H9 (cell line): ENCODE results near the gene GRIN2A. TPM values are rescaled to one million over a fixed set of nuclear protein-coding genes. Genes with fewer than 3 reads are reported as not detected.

Source experiments
- DNase-seq: peaks from one replicate; pipeline ENCODE4 v3.0.0-alpha.2; 2017
- H2AFZ ChIP-seq: one replicate; pipeline ENCODE4 v1.6.1; 2013; ENCODE audit warnings: mild to moderate bottlenecking, low read length, control low read depth, moderate library complexity
- H2AK5ac ChIP-seq: 2 replicates; pipeline ENCODE4 v1.6.1; 2013; ENCODE audit warnings: low read length, control low read depth, mixed read lengths; ENCODE audit not compliant: insufficient read length
- H2BK120ac ChIP-seq: one replicate; pipeline ENCODE4 v1.6.1; 2013; ENCODE audit warnings: low read depth, mild to moderate bottlenecking, low read length, control low read depth, inconsistent platforms; ENCODE audit not compliant: poor library complexity, severe bottlenecking
- H2BK12ac ChIP-seq: 2 replicates; pipeline ENCODE4 v1.6.1; 2013; ENCODE audit warnings: low read length, control low read depth, mixed read lengths, low read depth; ENCODE audit not compliant: insufficient read length
- H2BK15ac ChIP-seq: 2 replicates; pipeline ENCODE4 v1.6.1; 2013; ENCODE audit warnings: low read depth, low read length, control low read depth
- H2BK20ac ChIP-seq: one replicate; pipeline ENCODE4 v1.6.1; 2013; ENCODE audit warnings: low read depth, mild to moderate bottlenecking, low read length, control low read depth, inconsistent platforms; ENCODE audit not compliant: poor library complexity, severe bottlenecking
- H2BK5ac ChIP-seq: 2 replicates; pipeline ENCODE4 v1.6.1; 2013; ENCODE audit warnings: low read length, control low read depth, mixed read lengths; ENCODE audit not compliant: insufficient read length
- H3K14ac ChIP-seq: 2 replicates; pipeline ENCODE4 v1.6.1; 2013; ENCODE audit warnings: low read length, control low read depth; ENCODE audit not compliant: insufficient read depth
- H3K18ac ChIP-seq: 2 replicates; pipeline ENCODE4 v1.6.1; 2013; ENCODE audit warnings: low read depth, mild to moderate bottlenecking, mixed read lengths, low read length, control low read depth; ENCODE audit not compliant: insufficient read length
- H3K23ac ChIP-seq: 2 replicates; pipeline ENCODE4 v1.6.1; 2013; ENCODE audit warnings: low read length, control low read depth, mixed read lengths, low read depth; ENCODE audit not compliant: insufficient read length
- H3K23me2 ChIP-seq: 2 replicates; pipeline ENCODE4 v1.6.1; 2013; ENCODE audit warnings: low read depth, mild to moderate bottlenecking, mixed read lengths, low read length, control low read depth; ENCODE audit not compliant: insufficient read length, poor library complexity, severe bottlenecking
- H3K27ac ChIP-seq: 2 replicates; pipeline ENCODE4 v1.5.1; 2013; ENCODE audit warnings: low read length, control low read depth, mixed read lengths, low read depth; ENCODE audit not compliant: insufficient read length
- H3K27me3 ChIP-seq: 2 replicates; pipeline ENCODE4 v1.6.1; 2013; ENCODE audit warnings: low read length, control low read depth, inconsistent platforms; ENCODE audit not compliant: insufficient read depth
- H3K4ac ChIP-seq: 2 replicates; pipeline ENCODE4 v1.6.1; 2013; ENCODE audit warnings: low read depth, mild to moderate bottlenecking, control low read depth, inconsistent platforms, low read length, moderate library complexity
- H3K4me1 ChIP-seq: 2 replicates; pipeline ENCODE4 v1.6.1; 2013; ENCODE audit warnings: low read length, control low read depth, inconsistent platforms; ENCODE audit not compliant: insufficient read depth
- H3K4me2 ChIP-seq: 2 replicates; pipeline ENCODE4 v1.6.1; 2013; ENCODE audit warnings: low read length, control low read depth, mixed read lengths; ENCODE audit not compliant: insufficient read length, insufficient read depth
- H3K56ac ChIP-seq: 2 replicates; pipeline ENCODE4 v1.6.1; 2013; ENCODE audit warnings: low read depth, mild to moderate bottlenecking, mixed read lengths, low read length, control low read depth; ENCODE audit not compliant: insufficient read length
- H3K79me1 ChIP-seq: 2 replicates; pipeline ENCODE4 v1.6.1; 2013; ENCODE audit warnings: low read depth, mild to moderate bottlenecking, moderate library complexity, low read length, control low read depth, inconsistent platforms; ENCODE audit not compliant: insufficient read depth, poor library complexity, severe bottlenecking
- H3K79me2 ChIP-seq: 2 replicates; pipeline ENCODE4 v1.6.1; 2013; ENCODE audit warnings: low read length, control low read depth, inconsistent platforms; ENCODE audit not compliant: insufficient read depth
- H3K9ac ChIP-seq: 2 replicates; pipeline ENCODE4 v1.6.1; 2013; ENCODE audit warnings: low read length, control low read depth, mixed read lengths; ENCODE audit not compliant: insufficient read length; ENCODE audit errors: extremely low read depth
- H3K9me3 ChIP-seq: one replicate; pipeline ENCODE4 v1.6.1; 2013; ENCODE audit warnings: low read depth, low read length, inconsistent platforms; ENCODE audit not compliant: control insufficient read depth
- H3T11ph ChIP-seq: one replicate; pipeline ENCODE4 v1.6.1; 2013; ENCODE audit warnings: mild to moderate bottlenecking, low read length, control low read depth, inconsistent platforms
- H4K20me1 ChIP-seq: one replicate; pipeline ENCODE4 v1.6.1; 2013; ENCODE audit not compliant: control insufficient read depth, insufficient read length, insufficient read depth
- H4K5ac ChIP-seq: 2 replicates; pipeline ENCODE4 v1.6.1; 2013; ENCODE audit warnings: low read depth, mild to moderate bottlenecking, mixed read lengths, low read length, control low read depth; ENCODE audit not compliant: insufficient read length
- H4K8ac ChIP-seq: replicated peaks from 2 replicates; pipeline ENCODE4 v1.6.1; 2013; ENCODE audit warnings: low read length, control low read depth, mixed read lengths, low read depth; ENCODE audit not compliant: insufficient read length
- H4K91ac ChIP-seq: 2 replicates; pipeline ENCODE4 v1.6.1; 2013; ENCODE audit warnings: low read depth, mild to moderate bottlenecking, moderate library complexity, mixed read lengths, low read length, control low read depth; ENCODE audit not compliant: insufficient read length
- H3K27ac Mint-ChIP-seq, 3 experiments: 2 replicates in 2 of 3; 3 replicates in 1 of 3; pipeline ENCODE4 v1.8.0; 2020 to 2021; ENCODE audit warnings: mixed read lengths in 3 of 3, mild to moderate bottlenecking in 1 of 3, moderate library complexity in 1 of 3
- H3K27me3 Mint-ChIP-seq: 2 replicates; pipeline ENCODE4 v1.8.0; 2021; ENCODE audit warnings: low read depth, mild to moderate bottlenecking, moderate library complexity, mixed read lengths
- H3K36me3 Mint-ChIP-seq, 3 experiments: 2 replicates in 2 of 3; 3 replicates in 1 of 3; pipeline ENCODE4 v1.8.0; 2020 to 2021; ENCODE audit warnings: low read depth in 3 of 3, mixed read lengths in 3 of 3; ENCODE audit not compliant: insufficient read depth in 1 of 3
- H3K4me1 Mint-ChIP-seq, 2 experiments: 2 replicates each; pipeline ENCODE4 v1.8.0; 2020; ENCODE audit warnings: mixed read lengths in 2 of 2
- H3K4me3 Mint-ChIP-seq, 2 experiments: 2 replicates in 1 of 2; 3 replicates in 1 of 2; pipeline ENCODE4 v1.8.0; 2020 to 2021; ENCODE audit warnings: mild to moderate bottlenecking in 2 of 2, mixed read lengths in 2 of 2, moderate library complexity in 1 of 2
- H3K9me3 Mint-ChIP-seq, 2 experiments: 2 replicates in 1 of 2; 3 replicates in 1 of 2; pipeline ENCODE4 v1.8.0; 2020; ENCODE audit warnings: mild to moderate bottlenecking in 2 of 2, mixed read lengths in 2 of 2, moderate library complexity in 1 of 2
- CTCF ChIP-seq: fragments of 200-600 bp; sonication (generic); conservative IDR thresholded peaks from 3 replicates; pipeline ENCODE4 v1.8.0; 2021; ENCODE audit warnings: antibody characterized with exemption, mild to moderate bottlenecking
- WGBS: extraction: QIAGEN DNeasy Blood & Tissue Kit; methylation state at CpG from one replicate; pipeline ENCODE4 v1.1.7; 2013; ENCODE audit warnings: missing lambda C conversion rate, low lambda C conversion rate, mixed read lengths; ENCODE audit not compliant: insufficient read length; ENCODE audit errors: extremely low coverage; 5-methylcytosine and 5-hydroxymethylcytosine counted together
- total RNA-seq: library from RNA; stranded (reverse); gene quantifications from 2 replicates; pipeline ENCODE4 v1.2.1, GENCODE V29; 2021

The GRIN2A gene
- total RNA-seq, 1 experiment from 2014 or later = 1.5 TPM

GRCh38 chr16:9713156-9713555 lies 469.1 kb downstream of the GRIN2A start:
- Mint-ChIP-seq H3K27me3 (peaks cover 2% of the 10 kb centered on the region; the same call in 1 of the 2 replicates), H3K4me1 (peaks cover 12 to 20% of the 10 kb centered on the region in 2 experiments), H3K27ac (no peak overlapping the region), H3K4me3 (no peak overlapping the region), H3K36me3 (no peaks in the 10 kb centered on the region; a peak in 1 of 7 replicates), H3K9me3 (no peaks in the 10 kb centered on the region; a peak in 1 of 5 replicates)
- Histone ChIP-seq H3K14ac (no peak overlapping the region), H3K27ac (no peak overlapping the region), H3K27me3 (no peaks in the 10 kb centered on the region), H3K79me1 (no peaks in the 10 kb centered on the region), H2AFZ (no peak overlapping the region), H3K23ac (no peak overlapping the region), H4K8ac (no peak overlapping the region), H4K20me1 (no peaks in the 10 kb centered on the region), H3K79me2 (0 out of 2 replicates have a peak, but pooled peaks cover 2% of the 10 kb centered on the region), H3K18ac (no peak overlapping the region), H2BK15ac (no peak overlapping the region), H3K4me1 (peaks cover 3% of the 10 kb centered on the region; the same call in 1 of the 2 replicates), H2BK120ac (no peak overlapping the region), H2BK5ac (no peak overlapping the region), H3K23me2 (no peaks in the 10 kb centered on the region), H3T11ph (no peak overlapping the region), H3K4me2 (no peak overlapping the region), H3K9me3 (no peaks in the 10 kb centered on the region), H3K4ac (no peak overlapping the region), H3K56ac (no peak overlapping the region), H3K9ac (no peak overlapping the region), H2BK12ac (no peak overlapping the region), H2AK5ac (no peak overlapping the region), H2BK20ac (no peak overlapping the region), H4K5ac (no peak overlapping the region), H4K91ac (no peak overlapping the region)
- WGBS = no CpG with 5 or more reads among the region's 1 CpG
- no peak for TF ChIP-seq CTCF
- DNase-seq = no peak
